SK-N-SH (cell line): ENCODE data around the gene PHLDA3. TPM values are rescaled to one million over a fixed set of nuclear protein-coding genes. Genes with fewer than 3 reads are reported as not detected.

Experiments
- CTCF ChIA-PET: fragments of 300-600, 350-600 bp; formaldehyde crosslinking; extraction: SDS; loops from one replicate; lab custom pipeline; 2021; lab: Yijun Ruan, JAX
- POLR2A ChIA-PET: fragments of 350-600 bp; sonication (Branson Sonifier 250); formaldehyde crosslinking; extraction: SDS; loops from one replicate; lab custom pipeline; 2020; ENCODE audit warnings: antibody characterized with exemption, inconsistent platforms; lab: Yijun Ruan, JAX
- DNase-seq: peaks from one replicate; pipeline ENCODE4 v3.0.0; 2012
- H2AFZ ChIP-seq: fragments of 200-600 bp; sonication (generic); 2 replicates; pipeline ENCODE4 v1.8.1; 2016; ENCODE audit warnings: antibody characterized with exemption, mild to moderate bottlenecking, low read depth
- H3F3A ChIP-seq: fragments of 200-600 bp; sonication (generic); replicated peaks from 2 replicates; pipeline ENCODE3; 2016; ENCODE audit warnings: antibody characterized with exemption, mild to moderate bottlenecking; ENCODE audit not compliant: insufficient read depth
- H3K27ac ChIP-seq, 2 experiments: fragments of 200-500 bp in 1 of 2; fragments of 200-600 bp in 1 of 2; sonication (Bioruptor generic) in 1 of 2; sonication (generic), shearing (Covaris generic) in 1 of 2; 2 replicates each; pipeline versions ENCODE4 v1.5.1 to v1.6.1; 2014 to 2016; ENCODE audit warnings: low read depth in 2 of 2, inconsistent platforms in 1 of 2, low read length in 1 of 2, mild to moderate bottlenecking in 1 of 2, mixed read lengths in 1 of 2
- H3K27me3 ChIP-seq: fragments of 200-600 bp; sonication (generic), shearing (Covaris generic); 2 replicates; pipeline ENCODE4 v1.6.1; 2016; ENCODE audit warnings: mixed run types; ENCODE audit not compliant: insufficient read depth
- H3K36me3 ChIP-seq, 2 experiments: fragments of 200-500 bp in 1 of 2; fragments of 200-600 bp in 1 of 2; sonication (Bioruptor generic) in 1 of 2; sonication (generic) in 1 of 2; replicated peaks in 1 of 2; 2 replicates each; pipeline versions ENCODE3 to v1.5.1; 2014 to 2016; ENCODE audit warnings: low read length in 1 of 2, mild to moderate bottlenecking in 1 of 2; ENCODE audit not compliant: insufficient read depth in 2 of 2, control insufficient read depth in 1 of 2
- H3K4me1 ChIP-seq, 2 experiments: fragments of 200-500 bp in 1 of 2; fragments of 200-600 bp in 1 of 2; sonication (Bioruptor generic) in 1 of 2; sonication (generic), shearing (Covaris generic) in 1 of 2; 2 replicates each; pipeline versions ENCODE4 v1.5.1 to v1.6.1; 2014 to 2016; ENCODE audit warnings: low read depth in 1 of 2, low read length in 1 of 2, mixed run types in 1 of 2; ENCODE audit not compliant: insufficient read depth in 2 of 2, control insufficient read depth in 1 of 2
- H3K4me2 ChIP-seq: fragments of 200-600 bp; sonication (generic), shearing (Covaris generic); 2 replicates; pipeline ENCODE4 v1.6.1; 2017; ENCODE audit warnings: mixed run types
- H3K4me3 ChIP-seq, 2 experiments: fragments of 200-500 bp in 1 of 2; fragments of 200-600 bp in 1 of 2; sonication (Bioruptor generic) in 1 of 2; sonication (generic), shearing (Covaris generic) in 1 of 2; 2 replicates each; pipeline versions ENCODE4 v1.5.1 to v1.8.1; 2014 to 2016; ENCODE audit warnings: low read depth in 2 of 2, inconsistent platforms in 1 of 2, low read length in 1 of 2, mild to moderate bottlenecking in 1 of 2, mixed read lengths in 1 of 2, moderate library complexity in 1 of 2
- H3K79me2 ChIP-seq: fragments of 200-600 bp; sonication (generic); 2 replicates; pipeline ENCODE4 v1.8.1; 2017; ENCODE audit warnings: mild to moderate bottlenecking; ENCODE audit not compliant: insufficient read depth
- H3K9ac ChIP-seq: fragments of 200-600 bp; sonication (generic); 2 replicates; pipeline ENCODE4 v1.6.1; 2017; ENCODE audit warnings: mixed run types
- H3K9me2 ChIP-seq: fragments of 200-600 bp; sonication (generic); 2 replicates; pipeline ENCODE4 v1.6.1; 2017; ENCODE audit warnings: mixed run types
- H3K9me3 ChIP-seq: fragments of 200-600 bp; sonication (generic); 2 replicates; pipeline ENCODE4 v1.6.1; 2017; ENCODE audit warnings: mixed run types, mild to moderate bottlenecking, moderate library complexity
- H4K20me1 ChIP-seq: fragments of 200-600 bp; sonication (generic); 2 replicates; pipeline ENCODE4 v1.6.1; 2017; ENCODE audit warnings: mild to moderate bottlenecking, mixed run types; ENCODE audit not compliant: insufficient read depth
- CHD2 ChIP-seq: fragments of 150-350 bp; IDR thresholded peaks from 2 replicates; pipeline ENCODE4 v1.6.1; 2018; ENCODE audit warnings: low read length; ENCODE audit not compliant: partially characterized antibody
- EZH2phosphoT487 ChIP-seq: fragments of 200-600 bp; sonication (generic); IDR thresholded peaks from 2 replicates; pipeline ENCODE4 v1.6.1; 2017; ENCODE audit warnings: low read depth, mixed run types, mild to moderate bottlenecking, antibody characterized with exemption, moderate library complexity, borderline replicate concordance
- FOSL2 ChIP-seq: IDR thresholded peaks from 2 replicates; pipeline ENCODE4 v1.4.0; 2012; ENCODE audit warnings: low read depth, mild to moderate bottlenecking, moderate library complexity, borderline replicate concordance
- GATA2 ChIP-seq: sonication (generic); formaldehyde crosslinking; IDR thresholded peaks from 2 replicates; pipeline ENCODE4 v1.5.0; 2020; ENCODE audit warnings: mild to moderate bottlenecking, missing genetic modification reagents
- MXI1 ChIP-seq: IDR thresholded peaks from 2 replicates; pipeline ENCODE4 v1.6.1; 2012; ENCODE audit warnings: mild to moderate bottlenecking, low read depth, low read length, improper control_type of control experiment
- NRF1 ChIP-seq: IDR thresholded peaks from 2 replicates; pipeline ENCODE4 v1.6.1; 2012; ENCODE audit warnings: low read depth, mild to moderate bottlenecking, low read length
- POLR2AphosphoS5 ChIP-seq: IDR thresholded peaks from 2 replicates; pipeline ENCODE4 v1.6.1; 2012; ENCODE audit warnings: low read depth, low read length
- RAD21 ChIP-seq: IDR thresholded peaks from 2 replicates; pipeline ENCODE4 v1.6.1; 2012; ENCODE audit warnings: mild to moderate bottlenecking, low read length
- RCOR1 ChIP-seq: fragments of 150-350 bp; IDR thresholded peaks from 2 replicates; pipeline ENCODE4 v1.6.1; 2017; ENCODE audit warnings: antibody characterized with exemption, low read length
- RXRA ChIP-seq: IDR thresholded peaks from 2 replicates; pipeline ENCODE4 v1.4.0; 2012; ENCODE audit warnings: low read depth, mild to moderate bottlenecking, borderline replicate concordance
- SIN3A ChIP-seq: IDR thresholded peaks from 2 replicates; pipeline ENCODE4 v1.6.1; 2012; ENCODE audit warnings: low read depth, mild to moderate bottlenecking, low read length, moderate library complexity, borderline replicate concordance
- TAF1 ChIP-seq: IDR thresholded peaks from 2 replicates; pipeline ENCODE4 v1.6.1; 2012; ENCODE audit warnings: low read depth, mild to moderate bottlenecking, low read length, moderate library complexity, borderline replicate concordance
- TCF12 ChIP-seq: IDR thresholded peaks from 2 replicates; pipeline ENCODE4 v1.4.0; 2012
- USF1 ChIP-seq: IDR thresholded peaks from 2 replicates; pipeline ENCODE4 v1.4.0; 2012; ENCODE audit warnings: low read depth, borderline replicate concordance
- YY1 ChIP-seq: IDR thresholded peaks from 2 replicates; pipeline ENCODE4 v1.4.0; 2012; ENCODE audit warnings: low read depth, mild to moderate bottlenecking
- WGBS: methylation state at CpG from one replicate; pipeline ENCODE4 v1.1.6; 2017; ENCODE audit warnings: low lambda C conversion rate; 5-methylcytosine and 5-hydroxymethylcytosine counted together
- polyA plus RNA-seq, 3 experiments: library from polyadenylated mRNA; depleted of rRNA; stranded (reverse); fragments of >200 nt; gene quantifications; 2 replicates each; pipeline ENCODE4 v1.2.3, GENCODE V29; 2012
- TF ChIP-seq, protein P1 (sequence below): IDR thresholded peaks from 2 replicates; pipeline ENCODE4; 2012
- TF ChIP-seq, protein P2 (sequence below): IDR thresholded peaks from 2 replicates; pipeline ENCODE4 v1.4.0; 2012; ENCODE audit warnings: low read depth
- TF ChIP-seq, protein P3 (sequence below): IDR thresholded peaks from 2 replicates; pipeline ENCODE4 v1.4.0; 2012; ENCODE audit warnings: low read depth, borderline replicate concordance

The PHLDA3 gene
- polyA plus RNA-seq, 1 of the 3 experiments (the other 2 are of a cell fraction), result 105 TPM

DNA sequence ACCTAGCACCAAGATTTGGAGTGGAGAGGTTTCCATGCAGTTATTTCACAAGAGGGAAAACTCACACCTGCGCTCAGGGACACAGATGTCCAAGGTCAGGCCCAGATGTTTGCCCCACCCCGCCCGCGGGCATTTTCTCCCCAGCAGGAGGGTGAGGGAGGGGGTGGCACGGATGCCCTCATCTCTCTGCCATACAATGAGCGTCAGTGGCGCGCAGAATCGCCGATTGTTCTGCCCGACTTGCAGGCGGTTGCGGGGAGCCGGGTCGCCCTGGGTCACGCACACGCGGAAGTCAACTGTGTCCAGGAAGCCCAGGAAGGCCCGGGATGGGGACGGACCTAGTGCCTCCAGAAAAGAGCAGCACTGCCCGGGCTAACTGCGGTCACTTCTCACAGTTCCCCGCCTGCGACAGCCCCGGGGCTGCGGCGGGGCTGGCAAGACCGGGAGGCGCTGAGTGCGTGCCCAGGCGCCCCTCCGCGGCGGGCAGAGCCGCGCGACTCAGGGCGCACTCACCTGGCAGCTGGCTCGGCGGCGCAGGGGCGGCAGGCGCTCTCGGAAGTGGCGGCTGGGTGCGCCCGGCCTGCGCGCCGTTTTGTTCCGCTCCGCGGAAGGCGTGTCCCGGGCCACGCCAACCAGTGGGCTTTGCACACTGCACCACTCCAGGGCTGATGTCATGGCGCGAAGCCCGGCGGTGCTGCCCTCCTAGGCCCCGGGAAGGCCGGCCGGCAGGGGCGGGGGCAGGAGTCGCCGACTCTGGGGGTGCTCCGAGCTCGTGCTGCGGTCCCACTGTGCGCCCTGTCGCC, 37.8 kb upstream of the PHLDA3 start, which contains the start of gene CSRP1:
Gene CSRP1 (minus strand): TSS at position 567 of the 803 bp plus-strand sequence. CDS start 10,820 bp downstream, outside the sequence.
- Histone ChIP-seq H4K20me1 (no peaks in the 10 kb centered on the region), H3K27me3 (no peaks in the 10 kb centered on the region), H3K4me2 (peak within 1 kb of the TSS; percentile 81), H3K27ac (peak within 1 kb of the TSS; percentile 50 to 93), H3K9me2 (no peaks in the 10 kb centered on the region), H3K36me3 (no peaks in the 10 kb centered on the region), H3K9ac (peak within 1 kb of the TSS; percentile 72), H2AFZ (peak within 1 kb of the TSS; percentile 53), H3K4me1 (peaks cover 24 to 33% of the 10 kb centered on the region in 2 experiments; a peak in 3 of 4 replicates), H3K9me3 (no peaks in the 10 kb centered on the region), H3F3A (peaks cover 14% of the 10 kb centered on the region), H3K79me2 (peaks cover 53% of the 10 kb centered on the region), H3K4me3 (peak within 1 kb of the TSS; percentile 57 to 65)
- WGBS, result 40% methylated on average over 31 of the region's 71 CpGs
- TF ChIP-seq USF1, result no peak
- peak; percentile 63; the same call in 1 of the 2 replicates for TF ChIP-seq SIN3A
- peak; percentile 82; the same call in 1 of the 2 replicates for TF ChIP-seq TAF1
- TF ChIP-seq CHD2, result no peak
- TF ChIP-seq, protein P1, sequence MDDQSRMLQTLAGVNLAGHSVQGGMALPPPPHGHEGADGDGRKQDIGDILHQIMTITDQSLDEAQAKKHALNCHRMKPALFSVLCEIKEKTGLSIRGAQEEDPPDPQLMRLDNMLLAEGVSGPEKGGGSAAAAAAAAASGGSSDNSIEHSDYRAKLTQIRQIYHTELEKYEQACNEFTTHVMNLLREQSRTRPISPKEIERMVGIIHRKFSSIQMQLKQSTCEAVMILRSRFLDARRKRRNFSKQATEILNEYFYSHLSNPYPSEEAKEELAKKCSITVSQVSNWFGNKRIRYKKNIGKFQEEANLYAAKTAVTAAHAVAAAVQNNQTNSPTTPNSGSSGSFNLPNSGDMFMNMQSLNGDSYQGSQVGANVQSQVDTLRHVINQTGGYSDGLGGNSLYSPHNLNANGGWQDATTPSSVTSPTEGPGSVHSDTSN, result 0 out of 2 replicates have a peak, but pooled peaks have one; percentile 10
- no peak for TF ChIP-seq RAD21
- TF ChIP-seq, protein P2, sequence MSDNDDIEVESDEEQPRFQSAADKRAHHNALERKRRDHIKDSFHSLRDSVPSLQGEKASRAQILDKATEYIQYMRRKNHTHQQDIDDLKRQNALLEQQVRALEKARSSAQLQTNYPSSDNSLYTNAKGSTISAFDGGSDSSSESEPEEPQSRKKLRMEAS, result peak; percentile 75; the same call in 1 of the 2 replicates
- no peak for TF ChIP-seq GATA2 (CRISPR knock-in tag)
- TF ChIP-seq NRF1, result no peak
- peak; percentile 10; the same call in 1 of the 2 replicates for TF ChIP-seq RXRA
- peak; percentile 48; the same call in 1 of the 2 replicates for TF ChIP-seq MXI1
- peak; percentile 82 for TF ChIP-seq POLR2AphosphoS5
- ChIA-PET POLR2A (interaction anchor here (1.6 kb wide), 1 partner anchor 37 kb away, joined by 3 read pairs; the partner anchor contains the start of gene PHLDA3), CTCF (interaction anchor here (0.7 to 31.9 kb wide), 7 partner anchors 21 to 164 kb away, joined by 3 to 860 read pairs (median 3); no protein-coding TSS in a partner anchor)
- peak; percentile 96 for DNase-seq

DNA sequence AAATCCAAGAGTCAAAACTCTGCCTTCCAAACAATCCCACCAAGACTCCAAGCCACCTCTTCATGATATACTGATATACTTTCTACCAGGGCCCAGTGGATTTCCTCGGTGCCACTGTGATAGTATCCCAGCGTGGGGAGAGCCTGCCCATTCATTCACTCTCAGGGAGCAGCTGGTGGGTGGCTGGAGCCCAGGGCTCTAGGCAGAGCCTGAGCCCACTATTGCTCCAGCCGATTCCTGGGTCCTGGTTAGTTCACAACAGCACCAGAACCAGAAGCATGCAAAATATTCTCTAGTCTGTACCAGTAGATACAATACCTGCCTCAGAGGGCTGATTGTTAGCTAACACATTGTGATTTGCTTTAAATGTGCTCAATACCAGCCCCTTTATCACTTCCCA, 37.1 kb upstream of the PHLDA3 start:
- Histone ChIP-seq H3K79me2 (peaks cover 60% of the 10 kb centered on the region), H3K4me3 (peak overlapping the region; percentile 57 to 65), H3K27me3 (no peaks in the 10 kb centered on the region), H3K4me2 (peak overlapping the region; percentile 81), H3K4me1 (peaks cover 24 to 33% of the 10 kb centered on the region in 2 experiments; a peak in 3 of 4 replicates), H2AFZ (no peak overlapping the region), H3K9ac (peak overlapping the region; percentile 72), H3K36me3 (no peaks in the 10 kb centered on the region), H3F3A (peaks cover 14% of the 10 kb centered on the region), H4K20me1 (no peaks in the 10 kb centered on the region), H3K9me3 (no peaks in the 10 kb centered on the region), H3K27ac (peak overlapping the region; percentile 45 to 93; a peak in 3 of 4 replicates), H3K9me2 (no peaks in the 10 kb centered on the region)
- ChIA-PET POLR2A (interaction anchor here (1.6 kb wide), 1 partner anchor 37 kb away, joined by 3 read pairs; the partner anchor contains the start of gene PHLDA3), CTCF (interaction anchor here (0.7 to 31.9 kb wide), 2 partner anchors 20 to 164 kb away, joined by 3 to 860 read pairs; no protein-coding TSS in a partner anchor)
- whole genome bisulfite sequencing, result 73% methylated on average over 3 of the region's 3 CpGs
- no peak for DNase-seq
- TF ChIP-seq RCOR1 (no peak), TCF12 (no peak), USF1 (no peak), EZH2phosphoT487 (no peak), FOSL2 (no peak), NRF1 (no peak), YY1 (no peak), SIN3A (no peak)
- TF ChIP-seq, protein P3, sequence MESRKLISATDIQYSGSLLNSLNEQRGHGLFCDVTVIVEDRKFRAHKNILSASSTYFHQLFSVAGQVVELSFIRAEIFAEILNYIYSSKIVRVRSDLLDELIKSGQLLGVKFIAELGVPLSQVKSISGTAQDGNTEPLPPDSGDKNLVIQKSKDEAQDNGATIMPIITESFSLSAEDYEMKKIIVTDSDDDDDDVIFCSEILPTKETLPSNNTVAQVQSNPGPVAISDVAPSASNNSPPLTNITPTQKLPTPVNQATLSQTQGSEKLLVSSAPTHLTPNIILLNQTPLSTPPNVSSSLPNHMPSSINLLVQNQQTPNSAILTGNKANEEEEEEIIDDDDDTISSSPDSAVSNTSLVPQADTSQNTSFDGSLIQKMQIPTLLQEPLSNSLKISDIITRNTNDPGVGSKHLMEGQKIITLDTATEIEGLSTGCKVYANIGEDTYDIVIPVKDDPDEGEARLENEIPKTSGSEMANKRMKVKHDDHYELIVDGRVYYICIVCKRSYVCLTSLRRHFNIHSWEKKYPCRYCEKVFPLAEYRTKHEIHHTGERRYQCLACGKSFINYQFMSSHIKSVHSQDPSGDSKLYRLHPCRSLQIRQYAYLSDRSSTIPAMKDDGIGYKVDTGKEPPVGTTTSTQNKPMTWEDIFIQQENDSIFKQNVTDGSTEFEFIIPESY, result no peak
- TF ChIP-seq, protein P1, result no peak
